ENCODE data around the gene STEAP1B. TPM values are rescaled to one million over a fixed set of nuclear protein-coding genes. Genes with fewer than 3 reads are reported as not detected.
"Not testable (repeated sequence)": the region's sequence is repeated elsewhere in the genome, so short reads cannot be mapped to it uniquely, and the experiment has no call there.

STEAP1B gene
- total RNA-seq, 1 experiment from 2014 or later = 0.08 TPM

- not testable (repeated sequence) for DNase-seq (ENCODE audit: low read depth)
Measured at GRCh38 chr7:22433165-22433700, 66.8 kb downstream of the STEAP1B start.

- DNase-seq (ENCODE audit: low read depth) = no peak
Measured at GRCh38 chr7:22432203-22432718, 67.7 kb downstream of the STEAP1B start.

GRCh38 chr7:22430457-22430856, 69.5 kb downstream of the STEAP1B start:
- peak; percentile 65 for DNase-seq (ENCODE audit: low read depth)

- DNase-seq (ENCODE audit: low read depth) = no peak
Measured at GRCh38 chr7:22429386-22429785, 70.6 kb downstream of the STEAP1B start.

GRCh38 chr7:22427855-22428254, 72.1 kb downstream of the STEAP1B start:
- no peak for DNase-seq (ENCODE audit: low read depth)

GRCh38 chr7:22427104-22427503, 72.9 kb downstream of the STEAP1B start:
- DNase-seq (ENCODE audit: low read depth) = no peak

GRCh38 chr7:22426463-22427094, 73.4 kb downstream of the STEAP1B start:
- no peak for DNase-seq (ENCODE audit: low read depth)

- no peak for DNase-seq (ENCODE audit: low read depth)
Measured at GRCh38 chr7:22425361-22425760, 74.6 kb downstream of the STEAP1B start.

- no peak for DNase-seq (ENCODE audit: low read depth)
Measured at GRCh38 chr7:22422831-22423615, 77.0 kb downstream of the STEAP1B start.

- no peak for DNase-seq (ENCODE audit: low read depth)
Measured at GRCh38 chr7:22420973-22421635, 78.9 kb downstream of the STEAP1B start.

GRCh38 chr7:22420008-22420407, 80.0 kb downstream of the STEAP1B start:
- no peak for DNase-seq (ENCODE audit: low read depth)

- no peak for DNase-seq (ENCODE audit: low read depth)
Measured at GRCh38 chr7:22419488-22419887, 80.5 kb downstream of the STEAP1B start.

GRCh38 chr7:22418251-22419046, 81.5 kb downstream of the STEAP1B start:
- DNase-seq (ENCODE audit: low read depth) = peak; percentile 44

GRCh38 chr7:22417841-22418240, 82.1 kb downstream of the STEAP1B start:
- DNase-seq (ENCODE audit: low read depth) = no peak

GRCh38 chr7:22417349-22417748, 82.6 kb downstream of the STEAP1B start:
- DNase-seq (ENCODE audit: low read depth) = no peak

- DNase-seq (ENCODE audit: low read depth) = no peak
Measured at GRCh38 chr7:22414424-22414823, 85.6 kb downstream of the STEAP1B start.

- no peak for DNase-seq (ENCODE audit: low read depth)
Measured at GRCh38 chr7:22413211-22413610, 86.8 kb downstream of the STEAP1B start.

- peak; percentile 71 for DNase-seq (ENCODE audit: low read depth)
Measured at GRCh38 chr7:22411977-22412693, 87.9 kb downstream of the STEAP1B start.

GRCh38 chr7:22406715-22407114, 93.3 kb downstream of the STEAP1B start:
- DNase-seq (ENCODE audit: low read depth) = no peak

- no peak for DNase-seq (ENCODE audit: low read depth)
Measured at GRCh38 chr7:22404421-22405023, 95.5 kb downstream of the STEAP1B start.

All from HT1080 (cell line).